Activated CD4-positive, alpha-beta T cell treated with anti-CD3 and anti-CD28 coated beads, Interleukin-2, Interleukin-4, amounts not matched to agents 100 ng/mL and 50 ng/mL, durations not matched to agents 16 hours and 8 hours (primary cell): ENCODE measurements around the gene TTLL5.

Source experiments
- DNase-seq: peaks from one replicate; pipeline ENCODE4 v3.0.0-alpha.2; 2020; ENCODE audit warnings: low spot score

The TTLL5 gene

GRCh38 chr14:75993567-75994041, 332.6 kb downstream of the TTLL5 start:
- peak; percentile 27 for DNase-seq

- no peak for DNase-seq
Measured at GRCh38 chr14:75995372-75996041, 334.5 kb downstream of the TTLL5 start.

GRCh38 chr14:75996488-75996887, 335.4 kb downstream of the TTLL5 start:
- no peak for DNase-seq

GRCh38 chr14:75999511-76000190, 338.6 kb downstream of the TTLL5 start:
- DNase-seq, result no peak

GRCh38 chr14:76002383-76002782, 341.3 kb downstream of the TTLL5 start:
- DNase-seq, result no peak
